Calu3 (cell line): ENCODE results near the gene CLCA2. TPM values are rescaled to one million over a fixed set of nuclear protein-coding genes. Genes with fewer than 3 reads are reported as not detected.

Experiments
- BruUV-seq: library from RNA; stranded (reverse); fragments of 400-500 nt; replicated peaks from 2 replicates; lab custom pipeline; 2021; lab: Mats Ljungman, UMichigan
- CTCF ChIA-PET: fragments of 300-600 bp; sonication (Branson Sonifier 250); formaldehyde crosslinking; loops from one replicate; lab custom pipeline; 2022; ENCODE audit warnings: antibody characterized with exemption; lab: Charles Lee
- DNase-seq: peaks from one replicate; pipeline ENCODE4 v3.0.0; 2022
- H3K27ac Mint-ChIP-seq: one replicate; pipeline ENCODE4 v1.8.0; 2022; ENCODE audit warnings: mixed read lengths; ENCODE audit not compliant: unreplicated experiment
- H3K27me3 Mint-ChIP-seq: one replicate; pipeline ENCODE4 v1.8.0; 2022; ENCODE audit warnings: mixed read lengths; ENCODE audit not compliant: unreplicated experiment
- H3K36me3 Mint-ChIP-seq: one replicate; pipeline ENCODE4 v1.8.0; 2022; ENCODE audit warnings: mild to moderate bottlenecking, moderate library complexity, mixed read lengths; ENCODE audit not compliant: insufficient read depth, unreplicated experiment
- H3K4me1 Mint-ChIP-seq: one replicate; pipeline ENCODE4 v1.8.0; 2022; ENCODE audit warnings: mild to moderate bottlenecking, low read depth, mixed read lengths; ENCODE audit not compliant: unreplicated experiment
- H3K4me3 Mint-ChIP-seq: one replicate; pipeline ENCODE4 v1.8.0; 2022; ENCODE audit warnings: mild to moderate bottlenecking, low read depth, moderate library complexity, mixed read lengths; ENCODE audit not compliant: unreplicated experiment
- H3K9me3 Mint-ChIP-seq: one replicate; pipeline ENCODE4 v1.8.0; 2022; ENCODE audit warnings: low read depth, mixed read lengths; ENCODE audit not compliant: unreplicated experiment
- CTCF ChIP-seq: fragments of 200-600 bp; IDR thresholded peaks from one replicate; pipeline ENCODE4 v1.8.0; 2022; ENCODE audit warnings: antibody characterized with exemption; ENCODE audit not compliant: unreplicated experiment
- intact Hi-C: fragments of 100-400 bp; cut with micrococcal nuclease; formaldehyde crosslinking; loops from one replicate; pipeline ENCODE4 v1.10.0; 2022; ENCODE audit not compliant: unreplicated experiment
- total RNA-seq: library from RNA; stranded (reverse); gene quantifications from 2 replicates; pipeline ENCODE4 v1.2.3, GENCODE V29; 2022

Gene CLCA2
- total RNA-seq, 1 experiment from 2014 or later: not detected

DNA sequence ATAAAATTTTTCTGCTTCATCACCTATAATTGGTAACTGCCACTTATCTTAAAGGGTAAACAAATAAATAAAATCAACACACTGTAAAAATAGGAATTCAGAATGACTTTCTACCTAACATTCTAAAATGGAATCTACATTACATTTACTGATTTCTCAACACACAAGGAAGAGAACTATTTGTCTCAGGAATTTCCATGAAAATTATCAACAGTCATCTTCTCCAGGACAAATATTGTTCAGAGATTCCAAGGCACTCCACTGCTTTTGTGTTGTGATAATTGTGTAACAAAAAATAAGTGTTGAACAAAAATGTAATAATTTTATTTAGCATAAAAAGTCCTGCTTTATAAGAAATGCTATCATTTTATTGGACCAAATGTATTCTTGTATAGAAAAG is 35.2 kb upstream of the CLCA2 start:
- intact Hi-C loops: loop anchor here (10.0 kb wide), 1 partner anchor 296 kb away; no protein-coding TSS in a partner anchor
- TF ChIP-seq CTCF: no peak
- DNase-seq: no peak
- Mint-ChIP-seq H3K4me3 (no peak overlapping the region), H3K4me1 (peaks cover 8% of the 10 kb centered on the region), H3K27me3 (no peaks in the 10 kb centered on the region), H3K9me3 (no peaks in the 10 kb centered on the region), H3K36me3 (no peaks in the 10 kb centered on the region), H3K27ac (no peak overlapping the region)
- no TSS peak for BruUV-seq
- CTCF ChIA-PET: no interaction called here

DNA sequence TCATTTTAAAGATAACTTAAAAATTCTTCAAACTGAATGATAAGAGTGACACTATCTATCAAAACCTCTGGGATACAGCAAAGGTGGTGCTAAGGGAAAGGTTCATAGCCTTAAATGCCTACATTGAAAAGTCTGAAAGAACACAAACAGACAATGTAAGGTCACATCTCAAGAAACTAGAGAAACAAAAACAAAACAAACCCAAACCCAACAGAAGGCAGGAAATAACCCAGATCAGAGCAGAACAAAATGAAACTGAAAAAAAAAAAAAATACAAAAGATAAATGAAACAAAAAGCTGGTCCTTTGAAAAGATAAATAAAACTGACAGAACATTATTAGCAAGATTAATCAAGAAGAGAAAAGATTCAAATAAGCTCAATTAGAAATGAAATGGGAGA is 34.7 kb upstream of the CLCA2 start:
- no peak for TF ChIP-seq CTCF
- no peak overlapping the region for H3K27ac Mint-ChIP-seq
- no peaks in the 10 kb centered on the region for H3K36me3 Mint-ChIP-seq
- BruUV-seq: no TSS peak
- H3K27me3 Mint-ChIP-seq: no peaks in the 10 kb centered on the region
- intact Hi-C loops: loop anchor here (10.0 kb wide), 1 partner anchor 295 kb away; no protein-coding TSS in a partner anchor
- no peaks in the 10 kb centered on the region for H3K9me3 Mint-ChIP-seq
- peaks cover 8% of the 10 kb centered on the region for H3K4me1 Mint-ChIP-seq
- CTCF ChIA-PET: no interaction called here
- no peak overlapping the region for H3K4me3 Mint-ChIP-seq
- DNase-seq: no peak

DNA sequence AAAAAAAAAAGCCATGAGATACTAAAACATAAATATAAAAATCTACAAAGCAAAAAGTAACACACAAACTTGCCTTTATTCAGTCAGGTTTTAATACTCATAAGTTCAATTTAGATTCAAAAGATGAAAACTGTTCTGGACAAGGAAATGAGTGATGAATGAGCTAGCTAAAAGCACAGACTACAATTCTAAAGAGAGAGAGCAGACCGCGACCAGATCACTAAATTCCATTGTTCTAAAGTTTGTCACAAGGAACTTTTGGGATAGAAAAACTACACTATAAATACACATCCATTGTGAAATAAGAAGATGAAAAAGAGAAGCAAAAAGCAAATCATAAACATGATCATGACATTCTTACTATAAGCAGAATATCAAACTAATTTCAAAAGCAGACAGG is 29.6 kb upstream of the CLCA2 start:
- CTCF ChIA-PET: interaction anchor here (0.7 to 0.8 kb wide), 3 partner anchors 259 to 452 kb away, joined by 3 to 5 read pairs (median 3); no protein-coding TSS in a partner anchor
- no peak for DNase-seq
- intact Hi-C loops: no loop called here
- Mint-ChIP-seq H3K4me3 (no peak overlapping the region), H3K27ac (no peak overlapping the region), H3K36me3 (peaks cover 25% of the 10 kb centered on the region), H3K4me1 (peaks cover 15% of the 10 kb centered on the region), H3K9me3 (no peaks in the 10 kb centered on the region), H3K27me3 (no peaks in the 10 kb centered on the region)
- no TSS peak for BruUV-seq
- no peak for TF ChIP-seq CTCF

DNA sequence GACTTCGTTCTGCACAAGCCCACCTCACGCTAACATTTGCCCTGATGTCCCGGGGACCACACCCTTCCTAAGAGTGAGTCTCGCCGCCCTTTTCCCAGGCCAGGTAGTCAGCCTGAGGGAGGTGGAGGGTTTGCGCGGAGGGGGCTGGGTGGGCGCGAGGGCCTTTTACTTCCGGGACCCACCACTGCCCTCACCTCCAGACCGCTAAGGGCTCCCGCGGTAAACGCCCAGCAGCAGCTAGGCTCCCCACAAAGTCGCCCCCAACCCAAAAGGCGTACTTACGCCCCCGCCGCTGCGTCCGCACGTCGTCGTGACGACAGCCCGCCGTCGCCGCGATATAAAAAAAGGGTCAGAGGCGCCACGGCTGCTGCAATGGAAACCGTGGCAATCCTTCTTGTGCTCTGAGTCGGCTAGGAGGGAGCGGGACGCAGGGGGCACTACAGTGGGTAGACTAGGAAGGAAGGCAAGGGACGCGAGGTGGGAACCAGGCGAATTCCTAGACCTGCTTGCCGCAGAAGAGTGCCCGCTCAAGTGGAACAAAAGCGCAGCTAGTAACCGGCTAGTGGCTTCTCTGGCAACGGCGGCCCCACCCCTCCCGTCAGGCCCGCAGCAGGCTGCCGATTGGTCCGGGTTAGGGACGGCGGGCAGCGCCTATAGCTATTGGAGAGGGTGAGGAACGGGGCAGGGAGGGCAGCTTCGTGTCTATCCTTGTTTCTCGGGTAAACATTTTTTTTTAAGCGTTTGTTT is 28.0 kb upstream of the CLCA2 start, which contains the start of gene ODF2L:
TSS of gene ODF2L (minus strand) at position 573 of the 747 bp plus-strand sequence. CDS start 9,296 bp downstream, outside the sequence.
- DNase-seq: peak; percentile 90
- no peaks in the 10 kb centered on the region for H3K27me3 Mint-ChIP-seq
- BruUV-seq: no TSS peak
- H3K27ac Mint-ChIP-seq: peak within 1 kb of the TSS; percentile 89
- peaks cover 11% of the 10 kb centered on the region for H3K4me1 Mint-ChIP-seq
- CTCF ChIA-PET: interaction anchor here (1.1 to 1.3 kb wide), 2 partner anchors 15 to 34 kb away, joined by 3 to 5 read pairs; no protein-coding TSS in a partner anchor
- intact Hi-C loops: no loop called here
- no peak for TF ChIP-seq CTCF
- peak within 1 kb of the TSS; percentile 96 for H3K4me3 Mint-ChIP-seq
- peaks cover 25% of the 10 kb centered on the region for H3K36me3 Mint-ChIP-seq
- H3K9me3 Mint-ChIP-seq: no peaks in the 10 kb centered on the region
